AG04450 (cell line): ENCODE results near the gene GUCY1A2. TPM values are rescaled to one million over a fixed set of nuclear protein-coding genes. Genes with fewer than 3 reads are reported as not detected.

Experiments used
- CTCF ChIA-PET: fragments of 300-600, 350-600 bp; formaldehyde crosslinking; extraction: SDS; loops from one replicate; lab custom pipeline; 2022; ENCODE audit warnings: antibody characterized with exemption, inconsistent platforms; lab: Charles Lee
- POLR2A ChIA-PET: fragments of 350-600 bp; formaldehyde crosslinking; extraction: SDS; loops from one replicate; lab custom pipeline; 2021; ENCODE audit warnings: antibody characterized with exemption, inconsistent platforms; lab: Yijun Ruan, JAX
- DNase-seq: peaks from one replicate; pipeline ENCODE4 v3.0.0-alpha.2; 2011; ENCODE audit warnings: low read depth, low spot score
- H3K27ac ChIP-seq: one replicate; pipeline ENCODE4 v1.5.1; 2012; ENCODE audit warnings: low read depth, low read length, control low read depth
- H3K27me3 ChIP-seq: one replicate; pipeline ENCODE4 v1.6.0; 2012; ENCODE audit warnings: low read length; ENCODE audit not compliant: control insufficient read depth, insufficient read depth
- H3K4me3 ChIP-seq: 2 replicates; pipeline ENCODE4 v1.5.1; 2011; ENCODE audit warnings: mild to moderate bottlenecking, low read depth, low read length, control low read depth
- H3K9me3 ChIP-seq: 2 replicates; pipeline ENCODE4 v1.5.1; 2012; ENCODE audit warnings: low read length; ENCODE audit not compliant: control insufficient read depth, insufficient read depth
- CTCF ChIP-seq: IDR thresholded peaks from 2 replicates; pipeline ENCODE4 v1.5.1; 2011; ENCODE audit warnings: low read depth, low read length, control low read depth, inconsistent platforms
- polyA plus RNA-seq: library from polyadenylated mRNA; depleted of rRNA; stranded (reverse); fragments of >200 nt; gene quantifications from 2 replicates; pipeline ENCODE4 v1.2.3, GENCODE V29; 2011

GUCY1A2 gene
- polyA plus RNA-seq, 1 experiment = 0.04 TPM

DNA sequence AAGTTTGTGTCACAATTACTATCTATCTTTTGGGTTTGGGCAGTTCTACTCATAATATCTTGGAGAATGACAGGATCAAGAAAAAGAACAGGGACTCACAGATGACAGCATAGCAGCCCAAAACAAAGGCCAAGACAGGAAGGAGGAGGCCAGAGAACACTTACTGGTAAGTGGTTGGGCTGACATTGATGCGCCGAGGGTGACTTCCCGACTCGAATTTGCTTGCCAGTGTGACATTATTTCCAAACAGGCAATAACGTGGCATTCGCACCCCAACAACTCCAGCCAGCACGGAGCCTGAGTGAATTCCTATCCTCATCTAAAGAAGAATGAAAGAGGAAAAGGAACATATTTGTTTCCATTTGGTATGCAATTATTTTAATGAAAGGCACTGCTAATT is 309.9 kb downstream of the GUCY1A2 start:
- Histone ChIP-seq H3K4me3 (no peak overlapping the region), H3K27me3 (no peaks in the 10 kb centered on the region), H3K27ac (no peak overlapping the region), H3K9me3 (no peaks in the 10 kb centered on the region)
- TF ChIP-seq CTCF = no peak
- DNase-seq = no peak
- CTCF ChIA-PET = no interaction called here
- POLR2A ChIA-PET = no interaction called here

DNA sequence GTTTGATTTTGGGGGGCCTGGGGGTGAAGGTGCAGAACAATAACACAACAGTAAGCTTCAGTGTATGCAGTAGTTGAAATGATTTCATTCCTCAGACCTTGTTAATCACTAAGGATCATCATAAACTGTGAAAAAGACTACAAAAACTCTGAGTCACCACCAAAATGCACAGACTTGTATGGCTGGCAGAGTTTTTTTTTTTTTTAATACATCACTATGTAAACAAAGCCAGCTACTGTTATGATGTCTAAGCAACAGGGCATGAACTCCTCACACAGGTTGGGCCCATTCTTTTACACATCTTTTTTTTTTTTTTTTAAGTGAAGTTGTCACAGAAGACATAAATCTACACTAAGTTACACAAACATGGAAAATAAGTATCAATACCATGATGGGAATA is 311.9 kb downstream of the GUCY1A2 start:
- H3K27ac ChIP-seq = no peak overlapping the region
- no peaks in the 10 kb centered on the region for H3K9me3 ChIP-seq
- H3K27me3 ChIP-seq = no peaks in the 10 kb centered on the region
- no peak overlapping the region for H3K4me3 ChIP-seq
- POLR2A ChIA-PET = interaction anchor here (0.7 kb wide), 1 partner anchor 66 kb away, joined by 3 read pairs; no protein-coding TSS in a partner anchor
- DNase-seq = peak; percentile 13
- CTCF ChIA-PET = interaction anchor here (0.6 to 0.7 kb wide), 2 partner anchors 11 to 46 kb away, joined by 3 read pairs; no protein-coding TSS in a partner anchor
- TF ChIP-seq CTCF = no peak

DNA sequence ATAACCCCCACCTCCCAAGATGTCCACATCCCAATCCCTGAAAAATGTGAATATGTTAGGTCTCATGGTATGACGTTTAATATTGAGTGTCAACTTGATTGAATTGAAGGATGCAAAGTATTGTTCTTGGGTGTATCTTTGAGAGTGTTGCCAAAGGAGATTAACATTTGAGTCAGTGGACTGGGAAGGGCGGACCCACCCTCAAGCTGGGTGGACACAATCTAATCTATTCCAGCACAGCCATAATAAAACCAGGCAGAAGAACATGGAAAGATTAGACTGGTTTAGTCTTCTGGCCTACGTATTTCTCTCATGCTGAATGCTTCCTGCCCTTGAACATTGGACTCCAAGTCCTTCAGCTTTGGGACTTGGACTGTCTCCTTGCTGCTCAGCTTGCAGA is 315.5 kb downstream of the GUCY1A2 start:
- H3K27me3 ChIP-seq = no peaks in the 10 kb centered on the region
- no peak for DNase-seq
- ChIA-PET POLR2A (no interaction called here), CTCF (no interaction called here)
- H3K9me3 ChIP-seq = no peaks in the 10 kb centered on the region
- H3K4me3 ChIP-seq = no peak overlapping the region
- no peak for TF ChIP-seq CTCF
- H3K27ac ChIP-seq = no peak overlapping the region

GRCh38 chr11:106697058-106697457 is 321.2 kb downstream of the GUCY1A2 start:
- H3K4me3 ChIP-seq = no peak overlapping the region
- peak; percentile 38 for DNase-seq
- POLR2A ChIA-PET = no interaction called here
- H3K9me3 ChIP-seq = no peaks in the 10 kb centered on the region
- no peak overlapping the region for H3K27ac ChIP-seq
- TF ChIP-seq CTCF = no peak
- CTCF ChIA-PET = interaction anchor here (1.0 kb wide), 1 partner anchor 403 kb away, joined by 3 read pairs; no protein-coding TSS in a partner anchor
- no peaks in the 10 kb centered on the region for H3K27me3 ChIP-seq

DNA sequence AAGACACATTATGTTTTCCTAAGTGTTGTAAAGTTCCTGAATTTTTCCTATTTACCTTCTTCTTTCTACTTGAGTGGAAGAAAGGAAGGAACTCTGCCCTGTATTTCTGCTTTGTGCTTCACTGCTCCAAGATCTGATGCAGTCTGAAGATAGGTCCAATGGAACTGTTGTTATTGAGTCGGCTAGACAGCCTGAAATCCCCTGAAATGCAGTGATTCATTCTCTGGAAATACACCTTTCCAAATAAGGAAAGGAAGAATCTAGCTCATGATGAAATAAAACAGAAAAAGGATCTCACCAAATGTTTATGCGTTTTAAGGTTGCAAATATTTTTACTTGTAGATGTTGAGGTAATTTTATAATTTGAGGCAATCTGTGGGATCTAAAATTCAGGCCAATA is 322.8 kb downstream of the GUCY1A2 start:
- Histone ChIP-seq H3K27ac (peak overlapping the region; percentile 13), H3K4me3 (no peak overlapping the region), H3K9me3 (no peaks in the 10 kb centered on the region), H3K27me3 (no peaks in the 10 kb centered on the region)
- TF ChIP-seq CTCF = no peak
- CTCF ChIA-PET = interaction anchor here (1.0 kb wide), 1 partner anchor 10 kb away, joined by 3 read pairs; no protein-coding TSS in a partner anchor
- DNase-seq = peak; percentile 63
- POLR2A ChIA-PET = no interaction called here
